ENCODE measurements around the gene NLK. TPM values are rescaled to one million over a fixed set of nuclear protein-coding genes. Genes with fewer than 3 reads are reported as not detected.
A peak's percentile ranks its signal among the peaks of the same experiment; 100 is the strongest.

NLK gene
- total and polyA plus RNA-seq, 2 of the 13 experiments (the other 11 are each of a cell fraction or from before 2014, with no cell fraction given) = 13.4 to 14.6 TPM

GRCh38 chr17:28055546-28056275 lies 13.2 kb downstream of the NLK start:
- Histone ChIP-seq H3K36me3 (replicated peaks in 1 of 2; ENCODE audit: control insufficient read depth in 1 of 2, insufficient read depth in 2 of 2, low read length in 2 of 2) (no peaks in the 10 kb centered on the region), H3K27me3 (ENCODE audit: control insufficient read depth in 1 of 2, insufficient read depth in 2 of 2, low read length in 2 of 2) (no peaks in the 10 kb centered on the region), H3K4me2 (ENCODE audit: low read depth, low read length) (no peak overlapping the region), H2AFZ (ENCODE audit: low read length) (no peak overlapping the region), H3K79me2 (ENCODE audit: insufficient read depth, low read length) (peaks cover 22% of the 10 kb centered on the region), H4K20me1 (ENCODE audit: insufficient read depth, low read length) (peaks cover 6% of the 10 kb centered on the region; the same call in 1 of the 2 replicates), H3K4me3 (replicated peaks in 1 of 3; ENCODE audit: insufficient read depth in 1 of 3, low read depth in 2 of 3, low read length in 3 of 3) (no peak overlapping the region), H3K4me1 (ENCODE audit: insufficient read depth, low read length) (peaks cover 61% of the 10 kb centered on the region), H3K9ac (ENCODE audit: insufficient read depth, low read depth, low read length) (no peak overlapping the region), H3K27ac (ENCODE audit: extremely low read length, insufficient read depth, low read length) (no peak overlapping the region), H3K9me3 (ENCODE audit: low read length) (no peaks in the 10 kb centered on the region)
- WGBS (ENCODE audit: low lambda C conversion rate) = 34% methylated on average over 2 of the region's 2 CpGs
- ChIA-PET CTCF (ENCODE audit: low intra/inter-chr PET ratio, low total read pairs) (no interaction called here), POLR2A (interaction anchor here (5.4 kb wide), 1 partner anchor 15 kb away, joined by 35 read pairs; no protein-coding TSS in a partner anchor)
- no peak for FAIRE-seq
- no peak for ATAC-seq
- intact Hi-C loops (cut with micrococcal nuclease; ENCODE audit: unreplicated experiment) (loop anchor here (10.0 kb wide), 1 partner anchor 49 kb away; no protein-coding TSS in a partner anchor), in situ Hi-C loops (cut with HindIII; ENCODE audit: extremely low pct_ligation_motif_present, low pct_unique_long_range_greater_than_20kb) (no loop called here)
- no TSS peak for BruUV-seq (replicated peaks)
- DNase-seq (ENCODE audit: low spot score) = no peak
- TF ChIP-seq ZNF788 (CRISPR knock-in tag; IDR thresholded peaks at IDR 0.05; ENCODE audit: borderline replicate concordance) (no peak), RORA (CRISPR knock-in tag; IDR thresholded peaks at IDR 0.05) (no peak), MBNL3 (CRISPR knock-in tag; conservative IDR thresholded peaks at IDR 0.05) (no peak), ZNF572 (CRISPR knock-in tag; IDR thresholded peaks at IDR 0.05) (no peak), SOX6 (IDR thresholded peaks at IDR 0.05) (no peak), SOX6 (CRISPR knock-in tag; IDR thresholded peaks at IDR 0.05) (peak; percentile 32; the same call in 1 of the 2 replicates), ZNF333 (CRISPR knock-in tag; IDR thresholded peaks at IDR 0.05; ENCODE audit: borderline replicate concordance) (no peak), MIER3 (CRISPR knock-in tag; IDR thresholded peaks at IDR 0.05; ENCODE audit: borderline replicate concordance) (no peak), FOXP1 (IDR thresholded peaks at IDR 0.05) (no peak), FOXP1 (CRISPR knock-in tag; IDR thresholded peaks at IDR 0.05) (peak; percentile 86), CHD4 (IDR thresholded peaks at IDR 0.05; ENCODE audit: borderline replicate concordance, low read length) (no peak), FOXA3 (CRISPR knock-in tag; IDR thresholded peaks at IDR 0.05) (peak; percentile 38; the same call in 1 of the 2 replicates), NFE2L2 (IDR thresholded peaks at IDR 0.05; ENCODE audit: low read length) (no peak), ZNF891 (CRISPR knock-in tag; IDR thresholded peaks at IDR 0.05) (no peak), ZNF546 (CRISPR knock-in tag; conservative IDR thresholded peaks at IDR 0.05) (no peak), ZNF20 (CRISPR knock-in tag; IDR thresholded peaks at IDR 0.05) (no peak), GATAD2A (CRISPR knock-in tag; IDR thresholded peaks at IDR 0.05) (0 out of 2 replicates have a peak, but pooled peaks have one; percentile 30), ZBTB3 (CRISPR knock-in tag; IDR thresholded peaks at IDR 0.05; ENCODE audit: borderline replicate concordance, low read depth) (no peak)
- TF ChIP-seq, protein P1, sequence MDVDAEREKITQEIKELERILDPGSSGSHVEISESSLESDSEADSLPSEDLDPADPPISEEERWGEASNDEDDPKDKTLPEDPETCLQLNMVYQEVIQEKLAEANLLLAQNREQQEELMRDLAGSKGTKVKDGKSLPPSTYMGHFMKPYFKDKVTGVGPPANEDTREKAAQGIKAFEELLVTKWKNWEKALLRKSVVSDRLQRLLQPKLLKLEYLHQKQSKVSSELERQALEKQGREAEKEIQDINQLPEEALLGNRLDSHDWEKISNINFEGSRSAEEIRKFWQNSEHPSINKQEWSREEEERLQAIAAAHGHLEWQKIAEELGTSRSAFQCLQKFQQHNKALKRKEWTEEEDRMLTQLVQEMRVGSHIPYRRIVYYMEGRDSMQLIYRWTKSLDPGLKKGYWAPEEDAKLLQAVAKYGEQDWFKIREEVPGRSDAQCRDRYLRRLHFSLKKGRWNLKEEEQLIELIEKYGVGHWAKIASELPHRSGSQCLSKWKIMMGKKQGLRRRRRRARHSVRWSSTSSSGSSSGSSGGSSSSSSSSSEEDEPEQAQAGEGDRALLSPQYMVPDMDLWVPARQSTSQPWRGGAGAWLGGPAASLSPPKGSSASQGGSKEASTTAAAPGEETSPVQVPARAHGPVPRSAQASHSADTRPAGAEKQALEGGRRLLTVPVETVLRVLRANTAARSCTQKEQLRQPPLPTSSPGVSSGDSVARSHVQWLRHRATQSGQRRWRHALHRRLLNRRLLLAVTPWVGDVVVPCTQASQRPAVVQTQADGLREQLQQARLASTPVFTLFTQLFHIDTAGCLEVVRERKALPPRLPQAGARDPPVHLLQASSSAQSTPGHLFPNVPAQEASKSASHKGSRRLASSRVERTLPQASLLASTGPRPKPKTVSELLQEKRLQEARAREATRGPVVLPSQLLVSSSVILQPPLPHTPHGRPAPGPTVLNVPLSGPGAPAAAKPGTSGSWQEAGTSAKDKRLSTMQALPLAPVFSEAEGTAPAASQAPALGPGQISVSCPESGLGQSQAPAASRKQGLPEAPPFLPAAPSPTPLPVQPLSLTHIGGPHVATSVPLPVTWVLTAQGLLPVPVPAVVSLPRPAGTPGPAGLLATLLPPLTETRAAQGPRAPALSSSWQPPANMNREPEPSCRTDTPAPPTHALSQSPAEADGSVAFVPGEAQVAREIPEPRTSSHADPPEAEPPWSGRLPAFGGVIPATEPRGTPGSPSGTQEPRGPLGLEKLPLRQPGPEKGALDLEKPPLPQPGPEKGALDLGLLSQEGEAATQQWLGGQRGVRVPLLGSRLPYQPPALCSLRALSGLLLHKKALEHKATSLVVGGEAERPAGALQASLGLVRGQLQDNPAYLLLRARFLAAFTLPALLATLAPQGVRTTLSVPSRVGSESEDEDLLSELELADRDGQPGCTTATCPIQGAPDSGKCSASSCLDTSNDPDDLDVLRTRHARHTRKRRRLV (CRISPR knock-in tag; IDR thresholded peaks at IDR 0.05) = no peak
- TF ChIP-seq, protein P2, sequence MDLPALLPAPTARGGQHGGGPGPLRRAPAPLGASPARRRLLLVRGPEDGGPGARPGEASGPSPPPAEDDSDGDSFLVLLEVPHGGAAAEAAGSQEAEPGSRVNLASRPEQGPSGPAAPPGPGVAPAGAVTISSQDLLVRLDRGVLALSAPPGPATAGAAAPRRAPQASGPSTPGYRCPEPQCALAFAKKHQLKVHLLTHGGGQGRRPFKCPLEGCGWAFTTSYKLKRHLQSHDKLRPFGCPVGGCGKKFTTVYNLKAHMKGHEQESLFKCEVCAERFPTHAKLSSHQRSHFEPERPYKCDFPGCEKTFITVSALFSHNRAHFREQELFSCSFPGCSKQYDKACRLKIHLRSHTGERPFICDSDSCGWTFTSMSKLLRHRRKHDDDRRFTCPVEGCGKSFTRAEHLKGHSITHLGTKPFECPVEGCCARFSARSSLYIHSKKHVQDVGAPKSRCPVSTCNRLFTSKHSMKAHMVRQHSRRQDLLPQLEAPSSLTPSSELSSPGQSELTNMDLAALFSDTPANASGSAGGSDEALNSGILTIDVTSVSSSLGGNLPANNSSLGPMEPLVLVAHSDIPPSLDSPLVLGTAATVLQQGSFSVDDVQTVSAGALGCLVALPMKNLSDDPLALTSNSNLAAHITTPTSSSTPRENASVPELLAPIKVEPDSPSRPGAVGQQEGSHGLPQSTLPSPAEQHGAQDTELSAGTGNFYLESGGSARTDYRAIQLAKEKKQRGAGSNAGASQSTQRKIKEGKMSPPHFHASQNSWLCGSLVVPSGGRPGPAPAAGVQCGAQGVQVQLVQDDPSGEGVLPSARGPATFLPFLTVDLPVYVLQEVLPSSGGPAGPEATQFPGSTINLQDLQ (CRISPR knock-in tag; IDR thresholded peaks at IDR 0.05) = no peak
